DND-41 (cell line): ENCODE results near the gene MEP1A.

ENCODE experiments used
- ATAC-seq: fragments of 200-7000 bp; cut with Tn5 transposase; 3 replicates; pipeline ENCODE4 v1.9.1; 2021; ENCODE audit warnings: low read depth; ENCODE audit not compliant: insufficient read depth
- DNase-seq: peaks from one replicate; pipeline ENCODE4 v3.0.0-alpha.2; 2020
- H2AFZ ChIP-seq: 2 replicates; pipeline ENCODE4 v1.6.0; 2012; ENCODE audit warnings: low read depth, low read length
- H3K27ac ChIP-seq: 2 replicates; pipeline ENCODE4 v1.5.1; 2012; ENCODE audit warnings: low read length, inconsistent platforms
- H3K27me3 ChIP-seq: fragments of 200-600 bp; sonication (generic); 2 replicates; pipeline ENCODE4 v1.6.0; 2012; ENCODE audit warnings: low read length, mild to moderate bottlenecking, inconsistent platforms; ENCODE audit not compliant: insufficient read depth, poor library complexity
- H3K36me3 ChIP-seq: 2 replicates; pipeline ENCODE4 v1.5.1; 2012; ENCODE audit warnings: low read length, inconsistent platforms; ENCODE audit not compliant: insufficient read depth
- H3K4me1 ChIP-seq: 2 replicates; pipeline ENCODE4 v1.5.1; 2012; ENCODE audit warnings: mild to moderate bottlenecking, low read length; ENCODE audit not compliant: insufficient read depth
- H3K4me2 ChIP-seq: 2 replicates; pipeline ENCODE4 v1.6.0; 2012; ENCODE audit warnings: mild to moderate bottlenecking, moderate library complexity, low read length, inconsistent platforms; ENCODE audit not compliant: insufficient read depth
- H3K4me3 ChIP-seq, 2 experiments: fragments of 200-600 bp in 1 of 2; shearing (Covaris generic) in 1 of 2; 2 replicates each; pipeline ENCODE4 v1.5.1; 2012 to 2016; ENCODE audit warnings: inconsistent platforms in 2 of 2, low read length in 2 of 2, mild to moderate bottlenecking in 2 of 2, low read depth in 1 of 2, moderate library complexity in 1 of 2
- H3K79me2 ChIP-seq: 2 replicates; pipeline ENCODE4 v1.6.0; 2012; ENCODE audit warnings: low read length, inconsistent platforms; ENCODE audit not compliant: insufficient read depth
- H3K9ac ChIP-seq: 2 replicates; pipeline ENCODE4 v1.6.0; 2012; ENCODE audit warnings: low read depth, mild to moderate bottlenecking, inconsistent platforms, low read length, moderate library complexity
- H3K9me3 ChIP-seq: 2 replicates; pipeline ENCODE4 v1.5.1; 2012; ENCODE audit warnings: low read length, moderate library complexity, mild to moderate bottlenecking, inconsistent platforms; ENCODE audit not compliant: insufficient read depth, severe bottlenecking
- H4K20me1 ChIP-seq: 2 replicates; pipeline ENCODE4 v1.6.0; 2012; ENCODE audit warnings: low read length; ENCODE audit not compliant: insufficient read depth
- EZH2 ChIP-seq: IDR thresholded peaks from 3 replicates; pipeline ENCODE4 v1.6.1; 2012; ENCODE audit warnings: borderline replicate concordance, low read depth, mild to moderate bottlenecking, moderate library complexity, low read length, inconsistent platforms; ENCODE audit not compliant: severe bottlenecking
- TF ChIP-seq, protein P1 (sequence below): IDR thresholded peaks from 2 replicates; pipeline ENCODE4 v1.5.1; 2012; ENCODE audit warnings: borderline replicate concordance, low read length, moderate library complexity, mild to moderate bottlenecking; ENCODE audit not compliant: poor library complexity, severe bottlenecking; ENCODE audit errors: extremely low read depth

Gene MEP1A

DNA sequence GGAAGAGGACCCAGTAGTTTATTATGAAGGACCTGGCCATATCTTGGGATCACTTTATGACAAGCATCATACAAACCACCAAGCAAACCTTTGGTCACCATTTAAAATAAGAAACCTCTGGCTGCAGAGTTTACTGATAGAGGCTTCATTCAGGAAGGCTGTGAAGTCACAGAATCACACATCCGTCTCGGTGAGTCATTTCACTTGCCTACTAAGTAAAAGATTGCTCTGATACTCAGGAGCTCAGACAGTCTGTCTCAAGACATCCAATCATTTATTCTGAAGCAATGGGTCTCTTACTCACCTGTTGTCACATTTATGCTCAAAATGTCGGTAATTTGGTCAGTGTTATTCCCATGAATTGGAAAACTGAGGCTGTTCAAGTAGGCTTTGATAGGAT lies 94.8 kb downstream of the MEP1A start:
- H3K4me1 ChIP-seq: no peaks in the 10 kb centered on the region
- H3K36me3 ChIP-seq: no peaks in the 10 kb centered on the region
- TF ChIP-seq, protein P1, sequence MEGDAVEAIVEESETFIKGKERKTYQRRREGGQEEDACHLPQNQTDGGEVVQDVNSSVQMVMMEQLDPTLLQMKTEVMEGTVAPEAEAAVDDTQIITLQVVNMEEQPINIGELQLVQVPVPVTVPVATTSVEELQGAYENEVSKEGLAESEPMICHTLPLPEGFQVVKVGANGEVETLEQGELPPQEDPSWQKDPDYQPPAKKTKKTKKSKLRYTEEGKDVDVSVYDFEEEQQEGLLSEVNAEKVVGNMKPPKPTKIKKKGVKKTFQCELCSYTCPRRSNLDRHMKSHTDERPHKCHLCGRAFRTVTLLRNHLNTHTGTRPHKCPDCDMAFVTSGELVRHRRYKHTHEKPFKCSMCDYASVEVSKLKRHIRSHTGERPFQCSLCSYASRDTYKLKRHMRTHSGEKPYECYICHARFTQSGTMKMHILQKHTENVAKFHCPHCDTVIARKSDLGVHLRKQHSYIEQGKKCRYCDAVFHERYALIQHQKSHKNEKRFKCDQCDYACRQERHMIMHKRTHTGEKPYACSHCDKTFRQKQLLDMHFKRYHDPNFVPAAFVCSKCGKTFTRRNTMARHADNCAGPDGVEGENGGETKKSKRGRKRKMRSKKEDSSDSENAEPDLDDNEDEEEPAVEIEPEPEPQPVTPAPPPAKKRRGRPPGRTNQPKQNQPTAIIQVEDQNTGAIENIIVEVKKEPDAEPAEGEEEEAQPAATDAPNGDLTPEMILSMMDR: no peak
- no peak for TF ChIP-seq EZH2
- H3K4me3 ChIP-seq: no peak overlapping the region
- no peaks in the 10 kb centered on the region for H3K9me3 ChIP-seq
- no peaks in the 10 kb centered on the region for H3K79me2 ChIP-seq
- H2AFZ ChIP-seq: no peak overlapping the region
- H3K9ac ChIP-seq: no peak overlapping the region
- no peaks in the 10 kb centered on the region for H4K20me1 ChIP-seq
- DNase-seq (no peak), ATAC-seq (no peak)
- no peaks in the 10 kb centered on the region for H3K27me3 ChIP-seq
- no peak overlapping the region for H3K27ac ChIP-seq
- H3K4me2 ChIP-seq: no peak overlapping the region

DNA sequence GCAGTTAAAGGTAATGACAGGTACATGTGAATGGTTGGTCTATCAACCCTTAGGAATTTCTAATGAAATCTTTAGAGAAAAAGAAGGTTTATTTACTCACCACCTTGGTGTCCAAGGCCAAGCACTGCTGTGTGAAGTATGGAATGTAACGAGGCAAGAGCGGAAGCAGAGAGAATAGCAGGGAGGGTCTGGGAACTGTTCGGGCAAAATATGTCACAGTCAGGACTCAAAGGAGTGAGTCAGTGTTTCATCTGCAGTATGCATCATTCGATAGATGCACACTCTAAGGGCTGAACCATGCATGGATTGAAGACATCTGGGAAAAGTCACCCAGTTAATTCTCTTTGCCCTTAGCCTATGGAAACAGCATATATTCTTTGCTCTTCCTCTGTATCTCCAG lies 95.4 kb downstream of the MEP1A start:
- no peaks in the 10 kb centered on the region for H3K27me3 ChIP-seq
- TF ChIP-seq EZH2: no peak
- TF ChIP-seq, protein P1: no peak
- H3K4me3 ChIP-seq: no peak overlapping the region
- no peak overlapping the region for H3K4me2 ChIP-seq
- ATAC-seq: no peak
- H3K36me3 ChIP-seq: no peaks in the 10 kb centered on the region
- H2AFZ ChIP-seq: no peak overlapping the region
- no peaks in the 10 kb centered on the region for H3K79me2 ChIP-seq
- DNase-seq: no peak
- no peaks in the 10 kb centered on the region for H3K4me1 ChIP-seq
- no peak overlapping the region for H3K27ac ChIP-seq
- H3K9ac ChIP-seq: no peak overlapping the region
- no peaks in the 10 kb centered on the region for H3K9me3 ChIP-seq
- no peaks in the 10 kb centered on the region for H4K20me1 ChIP-seq
